IPS-11a (cell line): ENCODE data around the gene CUEDC2.

Source experiments
- H3K4me3 ChIP-seq: one replicate; pipeline ENCODE4 v1.5.1; 2013; ENCODE audit warnings: low read depth, low read length, control low read depth

CUEDC2 gene

GRCh38 chr10:102399217-102400021, 33.0 kb downstream of the CUEDC2 start:
- peak overlapping the region; percentile 10 for H3K4me3 ChIP-seq

GRCh38 chr10:102398172-102399020, 34.0 kb downstream of the CUEDC2 start:
- no peak overlapping the region for H3K4me3 ChIP-seq

- no peak overlapping the region for H3K4me3 ChIP-seq
Measured at GRCh38 chr10:102397222-102398171, 34.9 kb downstream of the CUEDC2 start.

- no peak overlapping the region for H3K4me3 ChIP-seq
Measured at GRCh38 chr10:102396730-102397151, 35.6 kb downstream of the CUEDC2 start.

- peak overlapping the region; percentile 69 for H3K4me3 ChIP-seq
Measured at GRCh38 chr10:102396317-102396650, 36.1 kb downstream of the CUEDC2 start.

GRCh38 chr10:102395400-102396316, 36.7 kb downstream of the CUEDC2 start, which contains the start of gene NFKB2:
NFKB2 (plus strand) TSS chr10:102395705; CDS start chr10:102395960, 255 bp downstream.
- peak within 1 kb of the TSS; percentile 69 for H3K4me3 ChIP-seq

- H3K4me3 ChIP-seq, result peak overlapping the region; percentile 69
Measured at GRCh38 chr10:102394801-102395399, 37.5 kb downstream of the CUEDC2 start.

- peak overlapping the region; percentile 69 for H3K4me3 ChIP-seq
Measured at GRCh38 chr10:102394079-102394800, 38.1 kb downstream of the CUEDC2 start.

GRCh38 chr10:102393411-102394078, 38.8 kb downstream of the CUEDC2 start:
- peak overlapping the region; percentile 69 for H3K4me3 ChIP-seq

GRCh38 chr10:102392306-102392705, 40.1 kb downstream of the CUEDC2 start:
- no peak overlapping the region for H3K4me3 ChIP-seq

- H3K4me3 ChIP-seq, result no peak overlapping the region
Measured at GRCh38 chr10:102389894-102390293, 42.5 kb downstream of the CUEDC2 start.

GRCh38 chr10:102384606-102385429, 47.6 kb downstream of the CUEDC2 start:
- H3K4me3 ChIP-seq, result no peak overlapping the region

- H3K4me3 ChIP-seq, result no peak overlapping the region
Measured at GRCh38 chr10:102384053-102384452, 48.3 kb downstream of the CUEDC2 start.

GRCh38 chr10:102382871-102383270, 49.5 kb downstream of the CUEDC2 start:
- H3K4me3 ChIP-seq, result no peak overlapping the region

- H3K4me3 ChIP-seq, result no peak overlapping the region
Measured at GRCh38 chr10:102381983-102382382, 50.4 kb downstream of the CUEDC2 start.

- H3K4me3 ChIP-seq, result no peak overlapping the region
Measured at GRCh38 chr10:102379383-102379782, 53.0 kb downstream of the CUEDC2 start.

- H3K4me3 ChIP-seq, result no peak overlapping the region
Measured at GRCh38 chr10:102376901-102377300, 55.5 kb downstream of the CUEDC2 start.
